DND-41 (cell line): ENCODE measurements around the gene HOXB7.

Experiments used
- ATAC-seq: fragments of 200-7000 bp; cut with Tn5 transposase; 3 replicates; pipeline ENCODE4 v1.9.1; 2021; ENCODE audit warnings: low read depth; ENCODE audit not compliant: insufficient read depth
- DNase-seq: peaks from one replicate; pipeline ENCODE4 v3.0.0-alpha.2; 2020
- H2AFZ ChIP-seq: 2 replicates; pipeline ENCODE4 v1.6.0; 2012; ENCODE audit warnings: low read depth, low read length
- H3K27ac ChIP-seq: 2 replicates; pipeline ENCODE4 v1.5.1; 2012; ENCODE audit warnings: low read length, inconsistent platforms
- H3K27me3 ChIP-seq: fragments of 200-600 bp; sonication (generic); 2 replicates; pipeline ENCODE4 v1.6.0; 2012; ENCODE audit warnings: low read length, mild to moderate bottlenecking, inconsistent platforms; ENCODE audit not compliant: insufficient read depth, poor library complexity
- H3K36me3 ChIP-seq: 2 replicates; pipeline ENCODE4 v1.5.1; 2012; ENCODE audit warnings: low read length, inconsistent platforms; ENCODE audit not compliant: insufficient read depth
- H3K4me1 ChIP-seq: 2 replicates; pipeline ENCODE4 v1.5.1; 2012; ENCODE audit warnings: mild to moderate bottlenecking, low read length; ENCODE audit not compliant: insufficient read depth
- H3K4me2 ChIP-seq: 2 replicates; pipeline ENCODE4 v1.6.0; 2012; ENCODE audit warnings: mild to moderate bottlenecking, moderate library complexity, low read length, inconsistent platforms; ENCODE audit not compliant: insufficient read depth
- H3K4me3 ChIP-seq, 2 experiments: fragments of 200-600 bp in 1 of 2; shearing (Covaris generic) in 1 of 2; 2 replicates each; pipeline ENCODE4 v1.5.1; 2012 to 2016; ENCODE audit warnings: inconsistent platforms in 2 of 2, low read length in 2 of 2, mild to moderate bottlenecking in 2 of 2, low read depth in 1 of 2, moderate library complexity in 1 of 2
- H3K79me2 ChIP-seq: 2 replicates; pipeline ENCODE4 v1.6.0; 2012; ENCODE audit warnings: low read length, inconsistent platforms; ENCODE audit not compliant: insufficient read depth
- H3K9ac ChIP-seq: 2 replicates; pipeline ENCODE4 v1.6.0; 2012; ENCODE audit warnings: low read depth, mild to moderate bottlenecking, inconsistent platforms, low read length, moderate library complexity
- H3K9me3 ChIP-seq: 2 replicates; pipeline ENCODE4 v1.5.1; 2012; ENCODE audit warnings: low read length, moderate library complexity, mild to moderate bottlenecking, inconsistent platforms; ENCODE audit not compliant: insufficient read depth, severe bottlenecking
- H4K20me1 ChIP-seq: 2 replicates; pipeline ENCODE4 v1.6.0; 2012; ENCODE audit warnings: low read length; ENCODE audit not compliant: insufficient read depth
- CTCF ChIP-seq: IDR thresholded peaks from 2 replicates; pipeline ENCODE4 v1.5.1; 2012; ENCODE audit warnings: borderline replicate concordance, low read length, moderate library complexity, mild to moderate bottlenecking; ENCODE audit not compliant: poor library complexity, severe bottlenecking; ENCODE audit errors: extremely low read depth
- EZH2 ChIP-seq: IDR thresholded peaks from 3 replicates; pipeline ENCODE4 v1.6.1; 2012; ENCODE audit warnings: borderline replicate concordance, low read depth, mild to moderate bottlenecking, moderate library complexity, low read length, inconsistent platforms; ENCODE audit not compliant: severe bottlenecking

Gene HOXB7

DNA sequence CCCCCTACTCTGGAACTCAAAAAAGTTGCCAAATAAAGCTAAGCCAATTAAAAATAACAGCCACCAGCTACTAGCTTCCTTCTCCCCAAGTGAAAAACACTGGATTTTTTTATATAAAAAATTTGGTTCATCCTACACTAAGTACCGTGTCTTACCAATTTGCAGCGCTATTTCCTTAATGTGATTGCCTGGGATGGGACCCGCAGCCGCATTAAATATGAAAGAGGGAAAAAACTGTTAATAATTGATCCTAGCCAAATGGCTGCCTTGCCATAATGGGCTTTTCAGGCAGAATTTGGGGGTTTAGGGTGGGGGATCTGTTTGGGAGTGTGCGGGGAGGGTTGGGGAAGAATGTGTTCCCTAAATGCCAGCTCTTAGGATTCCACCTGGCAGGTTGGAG lies 13.3 kb upstream of the HOXB7 start:
- no peak overlapping the region for H3K9ac ChIP-seq

GRCh38 chr17:48623583-48623982 lies 12.8 kb upstream of the HOXB7 start:
- Histone ChIP-seq H3K9me3 (no peaks in the 10 kb centered on the region), H3K27me3 (peaks cover 48% of the 10 kb centered on the region), H3K36me3 (no peaks in the 10 kb centered on the region), H4K20me1 (no peaks in the 10 kb centered on the region; the same call in 1 of the 2 replicates), H3K79me2 (no peaks in the 10 kb centered on the region), H3K9ac (no peak overlapping the region), H3K4me2 (no peak overlapping the region), H2AFZ (no peak overlapping the region), H3K4me3 (no peak overlapping the region), H3K4me1 (no peaks in the 10 kb centered on the region), H3K27ac (no peak overlapping the region)
- DNase-seq: no peak
- no peak for ATAC-seq
- TF ChIP-seq CTCF (no peak), EZH2 (no peak)

More for the DNA sequence above, 13.3 kb upstream of the HOXB7 start:
- Histone ChIP-seq H4K20me1 (no peaks in the 10 kb centered on the region; the same call in 1 of the 2 replicates), H2AFZ (no peak overlapping the region), H3K79me2 (no peaks in the 10 kb centered on the region), H3K9me3 (no peaks in the 10 kb centered on the region), H3K36me3 (no peaks in the 10 kb centered on the region), H3K27ac (no peak overlapping the region), H3K4me3 (no peak overlapping the region), H3K4me2 (no peak overlapping the region), H3K4me1 (no peaks in the 10 kb centered on the region), H3K27me3 (peaks cover 53% of the 10 kb centered on the region)
- ATAC-seq: no peak
- TF ChIP-seq EZH2 (no peak), CTCF (no peak)
- no peak for DNase-seq

DNA sequence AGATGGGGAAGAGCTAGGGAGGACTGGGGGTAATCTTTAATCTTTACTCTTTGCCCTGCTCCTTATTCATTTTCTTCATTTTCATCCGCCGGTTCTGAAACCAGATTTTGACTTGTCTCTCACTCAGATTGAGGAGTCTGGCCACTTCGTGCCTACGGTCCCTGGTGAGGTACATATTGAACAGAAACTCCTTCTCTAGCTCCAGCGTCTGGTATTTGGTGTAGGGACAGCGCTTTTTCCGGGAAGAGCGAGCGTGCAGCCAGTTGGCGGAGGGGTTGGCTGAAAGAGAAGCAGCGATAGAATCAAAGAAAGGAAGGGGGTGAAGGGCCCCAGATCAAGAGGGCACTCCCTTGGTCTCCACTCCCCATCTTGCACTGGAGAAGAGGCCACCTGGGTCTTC lies 12.0 kb upstream of the HOXB7 start:
- H4K20me1 ChIP-seq: peaks cover 3% of the 10 kb centered on the region; the same call in 1 of the 2 replicates
- H3K79me2 ChIP-seq: no peaks in the 10 kb centered on the region

More for the DNA sequence above, 12.0 kb upstream of the HOXB7 start:
- no peaks in the 10 kb centered on the region for H3K9me3 ChIP-seq
- no peak overlapping the region for H3K4me3 ChIP-seq
- H3K4me2 ChIP-seq: no peak overlapping the region
- no peak for TF ChIP-seq EZH2
- TF ChIP-seq CTCF: no peak
- no peak for ATAC-seq
- H2AFZ ChIP-seq: no peak overlapping the region
- no peak overlapping the region for H3K27ac ChIP-seq
- H3K4me1 ChIP-seq: no peaks in the 10 kb centered on the region
- DNase-seq: no peak
- H3K9ac ChIP-seq: no peak overlapping the region
- peaks cover 47% of the 10 kb centered on the region for H3K27me3 ChIP-seq
- no peaks in the 10 kb centered on the region for H3K36me3 ChIP-seq
